Cortex of kidney (tissue), 1 donor: Measurements from ENCODE around the gene ARPC3.
"Not testable (repeated sequence)": the region's sequence is repeated elsewhere in the genome, so short reads cannot be mapped to it uniquely, and the experiment has no call there.

ENCODE experiments used
- DNase-seq: peaks from one replicate; lab custom pipeline; 2025; lab: John Stamatoyannopoulos, UW

ARPC3 gene

GRCh38 chr12:110449799-110450497 lies at the start of gene ARPC3:
ARPC3 (minus strand) TSS chr12:110450337; CDS start chr12:110450260, 77 bp downstream.
- DNase-seq = peak; percentile 8

GRCh38 chr12:110498984-110499706 lies 49.0 kb upstream of the ARPC3 start:
- no peak for DNase-seq

GRCh38 chr12:110475426-110475825 lies 25.3 kb upstream of the ARPC3 start:
- DNase-seq = no peak

- peak; percentile 27 for DNase-seq
These were observed 18.3 kb upstream of the ARPC3 start, which contains the start of the genes FAM216A and GPN3 for GRCh38 chr12:110468214-110469048. FAM216A (plus strand) TSS chr12:110468845; CDS start chr12:110468876, 31 bp downstream. GPN3 (minus strand) TSS chr12:110468257; CDS start chr12:110468203, 54 bp downstream.

GRCh38 chr12:110467847-110468213 lies 17.7 kb upstream of the ARPC3 start:
- DNase-seq = no peak

GRCh38 chr12:110466791-110467190 lies 16.7 kb upstream of the ARPC3 start:
- DNase-seq = no peak

GRCh38 chr12:110465765-110466164 lies 15.6 kb upstream of the ARPC3 start:
- DNase-seq = not testable (repeated sequence)

GRCh38 chr12:110465024-110465423 lies 14.9 kb upstream of the ARPC3 start:
- DNase-seq = no peak

- not testable (repeated sequence) for DNase-seq
These were observed 11.1 kb upstream of the ARPC3 start for GRCh38 chr12:110461189-110461588.

GRCh38 chr12:110458756-110459155 lies 8.6 kb upstream of the ARPC3 start:
- DNase-seq = no peak

- no peak for DNase-seq
These were observed 3.6 kb upstream of the ARPC3 start for GRCh38 chr12:110453569-110454296.

GRCh38 chr12:110451263-110451662 lies 1.1 kb upstream of the ARPC3 start:
- DNase-seq = no peak

GRCh38 chr12:110444455-110444854 lies 5.7 kb downstream of the ARPC3 start:
- DNase-seq = no peak

- DNase-seq = no peak
These were observed 13.9 kb downstream of the ARPC3 start for GRCh38 chr12:110436231-110436630.

- no peak for DNase-seq
These were observed 18.1 kb downstream of the ARPC3 start for GRCh38 chr12:110431957-110432587.

- not testable (repeated sequence) for DNase-seq
These were observed 20.5 kb downstream of the ARPC3 start for GRCh38 chr12:110429676-110430075.

- DNase-seq = no peak
These were observed 23.7 kb downstream of the ARPC3 start for GRCh38 chr12:110426406-110426805.

GRCh38 chr12:110424237-110424636 lies 25.9 kb downstream of the ARPC3 start:
- no peak for DNase-seq

- DNase-seq = no peak
These were observed 28.4 kb downstream of the ARPC3 start for GRCh38 chr12:110421701-110422100.

- no peak for DNase-seq
These were observed 28.9 kb downstream of the ARPC3 start for GRCh38 chr12:110421159-110421661.

- not testable (repeated sequence) for DNase-seq
These were observed 29.5 kb downstream of the ARPC3 start for GRCh38 chr12:110420644-110421043.
